ENCODE measurements around the gene XRCC4.

- TF ChIP-seq ZNF221 (tag by site-specific recombination; IDR thresholded peaks at IDR 0.05; ENCODE audit: borderline replicate concordance) (no peak), REPIN1 (tag by site-specific recombination; IDR thresholded peaks at IDR 0.05; ENCODE audit: low read depth) (no peak), CTCF (tag by site-specific recombination; IDR thresholded peaks at IDR 0.05) (no peak), ZEB2 (tag by site-specific recombination; IDR thresholded peaks at IDR 0.05) (no peak), SETDB1 (IDR thresholded peaks at IDR 0.05; ENCODE audit: insufficient read length, low read length) (no peak)
These were observed 208.5 kb downstream of the XRCC4 start for GRCh38 chr5:83285661-83286398.
